Ecto neural progenitor cell (in vitro differentiated cells): Measurements from ENCODE around the gene KLF12.

Source experiments
- DNase-seq: peaks from one replicate; pipeline ENCODE4 v3.0.0-alpha.2; 2018; ENCODE audit warnings: low spot score

KLF12 gene

GRCh38 chr13:74102691-74103090 lies 31.5 kb downstream of the KLF12 start:
- DNase-seq, result no peak

- no peak for DNase-seq
These were observed 32.8 kb downstream of the KLF12 start for GRCh38 chr13:74101436-74101835.

DNA sequence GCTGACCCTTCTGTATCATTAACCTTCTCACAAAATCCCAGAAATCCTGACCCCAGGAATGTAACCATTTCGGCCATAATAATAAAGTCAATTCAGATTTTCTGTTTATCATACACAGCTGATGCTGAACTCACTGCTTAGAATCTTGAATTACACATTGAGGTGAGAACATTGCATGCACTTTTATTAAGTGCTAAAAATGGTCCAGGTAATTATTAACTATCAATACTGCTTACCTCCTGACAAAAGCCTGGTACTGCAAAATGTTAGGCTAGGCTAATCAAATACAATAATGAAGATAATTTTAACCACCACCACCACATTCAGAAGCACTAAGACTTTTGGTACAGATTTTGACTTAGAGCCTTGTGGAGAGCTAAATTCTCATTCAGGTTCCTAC lies 36.1 kb downstream of the KLF12 start:
- DNase-seq, result no peak

DNA sequence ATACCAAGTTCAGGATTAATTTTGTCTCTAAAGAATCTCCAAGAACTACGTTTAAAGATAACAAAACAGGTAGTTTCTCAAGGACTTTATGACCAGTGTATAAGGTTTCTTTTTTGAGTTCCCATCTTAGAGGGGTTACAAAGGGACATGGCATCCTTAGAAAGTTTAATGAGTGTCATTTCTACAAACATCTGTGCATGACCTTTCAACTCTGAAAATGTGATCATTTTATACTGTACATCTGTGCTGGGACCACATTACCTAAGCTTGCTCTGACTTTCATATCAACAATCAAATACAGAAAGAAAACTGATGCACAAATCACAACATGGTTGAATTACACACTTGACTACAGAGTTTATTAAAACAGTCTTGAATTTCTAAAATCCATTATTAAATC lies 37.1 kb downstream of the KLF12 start:
- DNase-seq, result no peak

- DNase-seq, result no peak
These were observed 40.5 kb downstream of the KLF12 start for GRCh38 chr13:74093691-74094090.

GRCh38 chr13:74092711-74093110 lies 41.5 kb downstream of the KLF12 start:
- DNase-seq, result no peak

DNA sequence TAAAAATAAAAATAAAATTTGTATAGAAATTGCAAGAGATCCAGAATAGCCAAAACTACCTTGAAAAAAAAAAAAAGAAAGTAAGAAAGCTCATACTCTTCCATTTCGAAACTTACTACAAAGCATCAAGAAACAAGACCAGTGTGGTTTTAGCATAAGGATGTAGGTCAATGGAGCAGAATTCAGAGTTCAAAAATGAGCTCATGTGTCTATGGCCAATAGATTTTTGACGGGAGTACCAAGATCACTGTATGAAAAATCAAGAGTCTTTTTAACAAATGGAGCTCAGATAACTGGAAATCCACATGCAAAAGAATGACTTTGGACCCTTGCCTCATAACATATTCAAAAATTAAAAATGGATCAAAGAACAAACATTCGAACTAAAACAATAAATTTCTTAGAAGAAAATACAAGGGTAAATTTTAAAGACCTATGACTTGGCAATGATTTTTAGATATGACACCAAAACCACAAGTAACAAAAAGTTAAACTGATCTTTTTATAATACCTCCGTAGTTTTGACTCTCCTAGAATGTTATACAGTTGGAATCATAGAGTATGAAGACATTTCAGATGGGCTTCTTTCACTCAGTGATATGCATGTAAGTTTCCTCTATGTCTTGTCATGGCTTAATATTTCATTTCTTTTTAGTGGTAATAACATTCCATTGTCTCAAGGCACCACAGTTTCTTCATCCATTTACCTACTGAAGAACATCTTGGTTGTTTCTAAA lies 43.2 kb downstream of the KLF12 start:
- DNase-seq, result no peak

DNA sequence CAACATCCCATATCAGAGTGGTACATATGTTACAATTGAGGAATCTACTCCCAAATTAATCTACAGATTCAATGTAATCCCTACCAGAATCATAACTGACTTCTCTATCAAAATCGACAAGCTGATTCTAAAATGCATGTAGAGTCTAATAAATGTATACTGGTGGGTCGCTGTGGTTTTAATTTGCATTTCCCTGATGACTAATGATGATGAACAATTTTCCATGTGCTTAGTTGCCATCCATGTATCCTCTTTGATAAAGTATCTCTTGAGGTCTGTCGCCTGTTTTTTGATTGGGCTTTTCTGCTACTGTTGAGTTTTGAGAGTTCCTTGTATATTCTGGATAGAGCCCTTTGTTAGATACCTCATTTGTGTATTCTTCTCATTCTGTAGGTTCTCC lies 43.8 kb downstream of the KLF12 start:
- DNase-seq, result no peak

DNA sequence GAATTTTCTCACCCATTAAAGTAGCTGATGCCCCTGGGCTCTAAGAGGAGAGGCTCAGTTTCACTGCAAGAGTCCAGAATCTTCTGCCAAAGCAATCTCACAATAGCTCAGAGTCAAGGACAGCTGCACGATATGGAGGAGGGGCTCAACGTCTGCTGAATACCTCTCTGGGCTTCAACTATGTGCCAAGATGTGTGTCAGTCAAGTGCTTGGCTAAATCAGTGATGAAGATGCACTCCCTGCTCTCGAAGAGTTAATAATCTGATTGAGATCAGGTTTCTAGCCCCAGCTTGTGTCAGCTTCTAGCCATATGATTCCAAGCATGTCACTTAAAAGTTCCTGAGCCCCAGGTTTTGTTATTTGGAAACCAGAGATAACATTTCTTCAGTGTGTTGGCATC lies 46.8 kb downstream of the KLF12 start:
- no peak for DNase-seq
